Measurements from ENCODE around the gene GATD1. TPM values are rescaled to one million over a fixed set of nuclear protein-coding genes. Genes with fewer than 3 reads are reported as not detected.
A peak's percentile ranks its signal among the peaks of the same experiment; 100 is the strongest.

The GATD1 gene
- total and polyA plus RNA-seq, 10 of the 15 experiments (the other 5 are each of a cell fraction or from before 2014, with no cell fraction given): 1.2 to 92.6 (median 22.3) TPM

- Histone ChIP-seq H3K9me3 (replicated peaks; ENCODE audit: control insufficient read depth, insufficient read depth, low read length) (no peaks in the 10 kb centered on the region), H3K27me3 (replicated peaks in 1 of 2; ENCODE audit: control insufficient read depth in 2 of 2, insufficient read depth in 2 of 2, low read length in 1 of 2) (no peaks in the 10 kb centered on the region), H3K27ac (ENCODE audit: control insufficient read depth, insufficient read depth) (no peak overlapping the region), H4K20me1 (ENCODE audit: control insufficient read depth, insufficient read depth) (no peaks in the 10 kb centered on the region; the same call in 1 of the 2 replicates), H3K36me3 (ENCODE audit: control insufficient read depth in 2 of 2, insufficient read depth in 2 of 2, low read length in 1 of 2) (no peaks in the 10 kb centered on the region; a peak in 2 of 4 replicates), H3K4me1 (ENCODE audit: control insufficient read depth, insufficient read depth, low read length) (peaks cover 20% of the 10 kb centered on the region), H2AFZ (ENCODE audit: control insufficient read depth, low read depth, low read length) (no peak overlapping the region), H3K4me3 (no peak overlapping the region), H3K4me2 (ENCODE audit: control insufficient read depth, insufficient read depth) (no peak overlapping the region), H3K79me2 (ENCODE audit: control insufficient read depth, insufficient read depth, low read length) (peaks cover 5% of the 10 kb centered on the region), H3K9ac (ENCODE audit: control insufficient read depth, insufficient read depth, low read length) (no peak overlapping the region)
- in situ Hi-C loops (cut with MboI): loop anchor here (25.0 kb wide), 1 partner anchor 1563 kb away; the partner anchor contains the start of gene CD81
- FAIRE-seq (no peak), DNase-seq (ENCODE audit: low read depth, low spot score) (no peak), ATAC-seq (no peak)
- 97% methylated on average over 33 of the region's 59 CpGs for WGBS (ENCODE audit: insufficient coverage, insufficient replicate concordance, low lambda C conversion rate, missing lambda C conversion rate)
- RAD21 ChIA-PET (ENCODE audit: unreplicated experiment): no interaction called here
- no TSS peak for BruUV-seq (replicated peaks)
- intact Hi-C loops (cut with micrococcal nuclease; ENCODE audit: unreplicated experiment): no loop called here
- SMC1A ChIA-PET (ENCODE audit: uncharacterized antibody, unreplicated experiment): no interaction called here
- CTCF ChIA-PET: no interaction called here
- TF ChIP-seq POLR2A (IDR thresholded peaks at IDR 0.05; ENCODE audit: low read depth, low read length) (0 out of 2 replicates have a peak, but pooled peaks have one; percentile 34), NRF1 (conservative IDR thresholded peaks at IDR 0.05; ENCODE audit: low read depth, low read length) (no peak), NR2C1 (IDR thresholded peaks at IDR 0.05) (no peak)
- POLR2A ChIA-PET: interaction anchor here (1.4 kb wide), 1 partner anchor 10 kb away, joined by 4 read pairs; no protein-coding TSS in a partner anchor
These were observed 47.1 kb upstream of the GATD1 start for GRCh38 chr11:824292-824880.

- BruUV-seq (replicated peaks): no TSS peak
- intact Hi-C loops (cut with micrococcal nuclease; ENCODE audit: unreplicated experiment): no loop called here
- FAIRE-seq (no peak), DNase-seq (ENCODE audit: low read depth, low spot score) (no peak), ATAC-seq (no peak)
- ChIA-PET CTCF (no interaction called here), POLR2A (no interaction called here), SMC1A (ENCODE audit: uncharacterized antibody, unreplicated experiment) (no interaction called here), RAD21 (ENCODE audit: unreplicated experiment) (no interaction called here)
- 90% methylated on average over 31 of the region's 53 CpGs for WGBS (ENCODE audit: insufficient coverage, insufficient replicate concordance, low lambda C conversion rate, missing lambda C conversion rate)
- H3K4me3 ChIP-seq: no peak overlapping the region
- H3K9me3 ChIP-seq (replicated peaks; ENCODE audit: control insufficient read depth, insufficient read depth, low read length): no peaks in the 10 kb centered on the region
- H3K27me3 ChIP-seq (replicated peaks in 1 of 2; ENCODE audit: control insufficient read depth in 2 of 2, insufficient read depth in 2 of 2, low read length in 1 of 2): no peaks in the 10 kb centered on the region
- no peak overlapping the region for H3K27ac ChIP-seq (ENCODE audit: control insufficient read depth, insufficient read depth)
- H3K9ac ChIP-seq (ENCODE audit: control insufficient read depth, insufficient read depth, low read length): no peak overlapping the region
- no peaks in the 10 kb centered on the region; the same call in 1 of the 2 replicates for H4K20me1 ChIP-seq (ENCODE audit: control insufficient read depth, insufficient read depth)
- peaks cover 13% of the 10 kb centered on the region for H3K4me1 ChIP-seq (ENCODE audit: control insufficient read depth, insufficient read depth, low read length)
- H2AFZ ChIP-seq (ENCODE audit: control insufficient read depth, low read depth, low read length): no peak overlapping the region
- no peaks in the 10 kb centered on the region; a peak in 2 of 4 replicates for H3K36me3 ChIP-seq (ENCODE audit: control insufficient read depth in 2 of 2, insufficient read depth in 2 of 2, low read length in 1 of 2)
- H3K79me2 ChIP-seq (ENCODE audit: control insufficient read depth, insufficient read depth, low read length): peaks cover 5% of the 10 kb centered on the region
- in situ Hi-C loops (cut with MboI): loop anchor here (25.0 kb wide), 1 partner anchor 1564 kb away; the partner anchor contains the start of gene CD81
- no peak overlapping the region for H3K4me2 ChIP-seq (ENCODE audit: control insufficient read depth, insufficient read depth)
- TF ChIP-seq BRCA1 (IDR thresholded peaks at IDR 0.05; ENCODE audit: low read depth, low read length): no peak
- TF ChIP-seq TCF3 (IDR thresholded peaks at IDR 0.05; ENCODE audit: borderline replicate concordance, insufficient read depth, low read depth, low read length): no peak
- TF ChIP-seq EZH2 (IDR thresholded peaks at IDR 0.05; ENCODE audit: borderline replicate concordance, control insufficient read depth, low read depth, low read length): no peak
- no peak for TF ChIP-seq RELB (IDR thresholded peaks at IDR 0.05; ENCODE audit: low read depth)
- no peak for TF ChIP-seq PML (IDR thresholded peaks at IDR 0.05; ENCODE audit: low read length)
- TF ChIP-seq RAD21 (IDR thresholded peaks at IDR 0.05; ENCODE audit: insufficient read depth, low read depth, low read length): no peak
- no peak for TF ChIP-seq POLR2AphosphoS5 (IDR thresholded peaks at IDR 0.05; ENCODE audit: low read length)
- no peak for TF ChIP-seq MLLT1 (IDR thresholded peaks at IDR 0.05)
- no peak for TF ChIP-seq NBN (IDR thresholded peaks at IDR 0.05)
- TF ChIP-seq CBX5 (IDR thresholded peaks at IDR 0.05; ENCODE audit: low read depth): no peak
- no peak for TF ChIP-seq MYB (IDR thresholded peaks at IDR 0.05; ENCODE audit: borderline replicate concordance, low read depth, low read length)
These were observed 46.4 kb upstream of the GATD1 start for GRCh38 chr11:823441-824291.

Data from GM12878 (cell line).